Measurements from ENCODE around the gene SLC39A12.

SLC39A12 gene

DNA sequence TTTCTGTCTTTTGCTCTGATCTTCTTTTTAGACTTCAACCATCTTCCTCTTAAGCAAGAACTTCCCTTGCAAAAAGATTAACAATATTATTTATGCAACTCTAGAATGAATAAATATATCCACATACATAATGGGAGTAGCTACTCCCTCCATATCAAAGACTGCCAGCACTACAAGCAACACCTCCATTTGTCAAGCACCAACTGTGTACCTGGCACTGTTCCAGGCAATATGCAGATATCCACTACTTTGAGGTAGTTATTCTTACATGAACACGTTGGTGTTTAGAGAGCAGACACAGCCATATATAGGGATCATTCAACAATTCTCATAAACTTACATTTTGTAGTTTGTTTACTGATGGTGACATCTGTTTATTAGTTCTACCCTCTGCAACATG, 104.9 kb downstream of the SLC39A12 start:
- Histone ChIP-seq H3K9me3 (replicated peaks in 1 of 2; ENCODE audit: control insufficient read depth in 2 of 2, insufficient read depth in 1 of 2, low read depth in 1 of 2, low read length in 2 of 2) (no peaks in the 10 kb centered on the region), H2AK5ac (ENCODE audit: low read depth, low read length) (no peak overlapping the region), H3K4me2 (ENCODE audit: insufficient read depth, low read length, poor library complexity, severe bottlenecking) (no peak overlapping the region), H3K79me1 (ENCODE audit: low read depth, low read length) (no peaks in the 10 kb centered on the region), H3K4me3 (ENCODE audit: low read length in 2 of 2) (no peak overlapping the region), H2BK12ac (ENCODE audit: low read length) (no peak overlapping the region), H3K27ac (replicated peaks; ENCODE audit: low read length) (no peak overlapping the region), H3K18ac (ENCODE audit: low read length) (no peak overlapping the region), H3K14ac (ENCODE audit: low read length) (no peak overlapping the region), H3K4me1 (ENCODE audit: control insufficient read depth in 2 of 2, insufficient read depth in 1 of 2, low read depth in 1 of 2, low read length in 2 of 2) (no peaks in the 10 kb centered on the region), H3K23ac (ENCODE audit: low read depth, low read length, poor library complexity) (no peak overlapping the region), H3K4ac (ENCODE audit: low read length) (no peak overlapping the region), H3K9ac (ENCODE audit: low read depth, low read length, poor library complexity) (no peak overlapping the region), H3K27me3 (ENCODE audit: control insufficient read depth in 3 of 3, insufficient read depth in 3 of 3, low read depth in 1 of 3, low read length in 3 of 3) (no peaks in the 10 kb centered on the region), H3K36me3 (replicated peaks in 1 of 2; ENCODE audit: control insufficient read depth in 2 of 2, insufficient read depth in 2 of 2, low read length in 2 of 2) (no peaks in the 10 kb centered on the region), H2AFZ (ENCODE audit: low read length) (no peak overlapping the region), H4K8ac (ENCODE audit: low read depth, low read length) (no peak overlapping the region), H2BK5ac (ENCODE audit: low read length) (no peak overlapping the region), H2BK15ac (ENCODE audit: low read length) (no peak overlapping the region), H2BK120ac (ENCODE audit: low read depth, low read length) (no peak overlapping the region), H4K91ac (ENCODE audit: low read depth, low read length, poor library complexity) (no peak overlapping the region)
- WGBS, 2 donors (ENCODE audit: extremely low coverage in 2 of 2, insufficient read length in 2 of 2, insufficient replicate concordance in 1 of 2) = no CpG with 5 or more reads among the region's 1 CpG
- DNase-seq (ENCODE audit: low spot score) = no peak

DNA sequence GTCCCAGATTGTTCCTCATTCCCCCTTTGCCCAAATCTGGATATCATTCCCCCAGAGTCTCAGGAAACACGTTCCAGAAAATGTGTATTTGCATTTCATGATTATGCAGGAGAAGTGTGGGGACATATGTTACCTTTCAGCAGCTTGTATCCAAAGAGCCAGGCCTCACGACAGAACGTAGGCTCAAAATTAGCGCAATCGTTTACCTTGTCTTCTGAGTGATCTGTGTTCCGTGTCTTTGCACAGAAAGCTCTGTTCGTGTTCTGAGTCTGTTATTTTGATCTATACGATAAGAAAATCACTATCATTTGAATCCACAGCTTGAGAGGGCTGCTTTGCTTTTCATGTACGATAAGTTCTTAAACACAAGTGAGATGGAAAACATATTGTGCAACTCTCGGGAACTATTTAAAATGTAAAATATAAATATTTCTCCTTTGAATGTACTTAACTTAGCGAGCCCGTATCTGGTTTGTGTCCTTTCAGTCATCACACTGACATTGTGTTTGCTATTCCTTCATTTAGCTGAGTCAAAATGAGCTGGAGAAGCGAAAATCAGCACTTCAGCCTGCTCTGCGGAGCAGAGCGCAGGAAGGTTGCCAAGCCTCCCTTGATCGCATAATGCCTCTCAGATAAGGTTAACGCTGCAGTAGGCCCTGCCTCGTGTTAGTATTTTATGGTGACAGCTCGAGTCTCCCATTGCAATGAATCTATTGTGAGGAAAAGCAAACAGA, 108.3 kb downstream of the SLC39A12 start:
- Histone ChIP-seq H3K79me1 (ENCODE audit: low read depth, low read length) (no peaks in the 10 kb centered on the region), H3K27me3 (ENCODE audit: control insufficient read depth in 3 of 3, insufficient read depth in 3 of 3, low read depth in 1 of 3, low read length in 3 of 3) (no peaks in the 10 kb centered on the region), H2BK15ac (ENCODE audit: low read length) (no peak overlapping the region), H3K9ac (ENCODE audit: low read depth, low read length, poor library complexity) (no peak overlapping the region), H2AFZ (ENCODE audit: low read length) (no peak overlapping the region), H3K4ac (ENCODE audit: low read length) (no peak overlapping the region), H3K4me3 (ENCODE audit: low read length in 2 of 2) (no peak overlapping the region), H3K9me3 (replicated peaks in 1 of 2; ENCODE audit: control insufficient read depth in 2 of 2, insufficient read depth in 1 of 2, low read depth in 1 of 2, low read length in 2 of 2) (no peaks in the 10 kb centered on the region), H2BK120ac (ENCODE audit: low read depth, low read length) (no peak overlapping the region), H3K18ac (ENCODE audit: low read length) (no peak overlapping the region), H3K23ac (ENCODE audit: low read depth, low read length, poor library complexity) (no peak overlapping the region), H3K27ac (replicated peaks; ENCODE audit: low read length) (no peak overlapping the region), H2AK5ac (ENCODE audit: low read depth, low read length) (no peak overlapping the region), H3K36me3 (replicated peaks in 1 of 2; ENCODE audit: control insufficient read depth in 2 of 2, insufficient read depth in 2 of 2, low read length in 2 of 2) (no peaks in the 10 kb centered on the region), H4K8ac (ENCODE audit: low read depth, low read length) (no peak overlapping the region), H2BK5ac (ENCODE audit: low read length) (no peak overlapping the region), H4K91ac (ENCODE audit: low read depth, low read length, poor library complexity) (no peak overlapping the region), H3K4me1 (ENCODE audit: control insufficient read depth in 2 of 2, insufficient read depth in 1 of 2, low read depth in 1 of 2, low read length in 2 of 2) (no peaks in the 10 kb centered on the region), H3K14ac (ENCODE audit: low read length) (no peak overlapping the region), H2BK12ac (ENCODE audit: low read length) (no peak overlapping the region), H3K4me2 (ENCODE audit: insufficient read depth, low read length, poor library complexity, severe bottlenecking) (no peak overlapping the region)
- WGBS, 2 donors (ENCODE audit: extremely low coverage in 2 of 2, insufficient read length in 2 of 2, insufficient replicate concordance in 1 of 2) = no CpG with 5 or more reads among the region's 19 CpGs
- no peak for DNase-seq (ENCODE audit: low spot score)

DNA sequence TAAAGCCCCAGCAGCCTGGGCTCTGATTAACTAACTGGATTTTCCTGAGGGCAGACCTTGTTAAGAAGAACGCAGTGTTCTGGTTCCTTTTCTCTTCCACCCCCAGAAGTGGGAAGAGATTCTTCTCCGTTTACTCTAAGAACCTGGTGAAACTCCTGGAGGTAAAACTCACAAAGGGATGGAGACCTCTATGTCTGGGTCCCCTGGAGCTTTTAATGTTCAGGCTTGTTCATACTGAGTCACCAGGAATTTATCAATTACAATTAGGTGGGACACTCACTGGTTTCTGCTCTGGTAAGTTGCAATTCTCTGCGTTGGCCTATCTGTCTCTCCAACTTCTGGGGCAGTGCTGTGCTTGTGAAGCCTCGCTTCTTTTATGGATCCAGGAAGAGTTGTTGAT, 115.2 kb downstream of the SLC39A12 start:
- no peak overlapping the region for H2AK5ac ChIP-seq (ENCODE audit: low read depth, low read length)
- H2BK5ac ChIP-seq (ENCODE audit: low read length) = no peak overlapping the region
- H3K27me3 ChIP-seq (ENCODE audit: control insufficient read depth in 3 of 3, insufficient read depth in 3 of 3, low read depth in 1 of 3, low read length in 3 of 3) = no peaks in the 10 kb centered on the region
- no peak overlapping the region for H2BK120ac ChIP-seq (ENCODE audit: low read depth, low read length)
- no peak overlapping the region for H3K4me2 ChIP-seq (ENCODE audit: insufficient read depth, low read length, poor library complexity, severe bottlenecking)
- no peak overlapping the region for H3K18ac ChIP-seq (ENCODE audit: low read length)
- no peak overlapping the region for H3K9ac ChIP-seq (ENCODE audit: low read depth, low read length, poor library complexity)
- no peaks in the 10 kb centered on the region for H3K9me3 ChIP-seq (replicated peaks in 1 of 2; ENCODE audit: control insufficient read depth in 2 of 2, insufficient read depth in 1 of 2, low read depth in 1 of 2, low read length in 2 of 2)
- no peak overlapping the region for H3K27ac ChIP-seq (replicated peaks; ENCODE audit: low read length)
- H3K79me1 ChIP-seq (ENCODE audit: low read depth, low read length) = no peaks in the 10 kb centered on the region
- H4K8ac ChIP-seq (ENCODE audit: low read depth, low read length) = no peak overlapping the region
- WGBS, 2 donors (ENCODE audit: extremely low coverage in 2 of 2, insufficient read length in 2 of 2, insufficient replicate concordance in 1 of 2) = no CpG with 5 or more reads among the region's 4 CpGs
- H3K23ac ChIP-seq (ENCODE audit: low read depth, low read length, poor library complexity) = no peak overlapping the region
- no peak overlapping the region for H2AFZ ChIP-seq (ENCODE audit: low read length)
- no peaks in the 10 kb centered on the region for H3K36me3 ChIP-seq (replicated peaks in 1 of 2; ENCODE audit: control insufficient read depth in 2 of 2, insufficient read depth in 2 of 2, low read length in 2 of 2)
- H3K4me1 ChIP-seq (ENCODE audit: control insufficient read depth in 2 of 2, insufficient read depth in 1 of 2, low read depth in 1 of 2, low read length in 2 of 2) = no peaks in the 10 kb centered on the region
- H4K91ac ChIP-seq (ENCODE audit: low read depth, low read length, poor library complexity) = no peak overlapping the region
- H3K4ac ChIP-seq (ENCODE audit: low read length) = no peak overlapping the region
- no peak overlapping the region for H2BK15ac ChIP-seq (ENCODE audit: low read length)
- no peak overlapping the region for H2BK12ac ChIP-seq (ENCODE audit: low read length)
- no peak overlapping the region for H3K4me3 ChIP-seq (ENCODE audit: low read length in 2 of 2)
- no peak overlapping the region for H3K14ac ChIP-seq (ENCODE audit: low read length)
- no peak for DNase-seq (ENCODE audit: low spot score)

- H3K9me3 ChIP-seq (replicated peaks in 1 of 2; ENCODE audit: control insufficient read depth in 2 of 2, insufficient read depth in 1 of 2, low read depth in 1 of 2, low read length in 2 of 2) = no peaks in the 10 kb centered on the region
- WGBS, 2 donors (ENCODE audit: extremely low coverage in 2 of 2, insufficient read length in 2 of 2, insufficient replicate concordance in 1 of 2) = no CpG with 5 or more reads among the region's 4 CpGs
- no peak overlapping the region for H3K9ac ChIP-seq (ENCODE audit: low read depth, low read length, poor library complexity)
- no peak overlapping the region for H3K18ac ChIP-seq (ENCODE audit: low read length)
- H3K27me3 ChIP-seq (ENCODE audit: control insufficient read depth in 3 of 3, insufficient read depth in 3 of 3, low read depth in 1 of 3, low read length in 3 of 3) = no peaks in the 10 kb centered on the region
- H2AFZ ChIP-seq (ENCODE audit: low read length) = no peak overlapping the region
- H3K79me1 ChIP-seq (ENCODE audit: low read depth, low read length) = no peaks in the 10 kb centered on the region
- H3K23ac ChIP-seq (ENCODE audit: low read depth, low read length, poor library complexity) = no peak overlapping the region
- H4K8ac ChIP-seq (ENCODE audit: low read depth, low read length) = no peak overlapping the region
- no peak overlapping the region for H2AK5ac ChIP-seq (ENCODE audit: low read depth, low read length)
- H2BK15ac ChIP-seq (ENCODE audit: low read length) = no peak overlapping the region
- no peaks in the 10 kb centered on the region for H3K4me1 ChIP-seq (ENCODE audit: control insufficient read depth in 2 of 2, insufficient read depth in 1 of 2, low read depth in 1 of 2, low read length in 2 of 2)
- no peak overlapping the region for H3K4me3 ChIP-seq (ENCODE audit: low read length in 2 of 2)
- no peak overlapping the region for H3K4ac ChIP-seq (ENCODE audit: low read length)
- no peak overlapping the region for H2BK5ac ChIP-seq (ENCODE audit: low read length)
- H3K27ac ChIP-seq (replicated peaks; ENCODE audit: low read length) = no peak overlapping the region
- H3K4me2 ChIP-seq (ENCODE audit: insufficient read depth, low read length, poor library complexity, severe bottlenecking) = no peak overlapping the region
- H2BK120ac ChIP-seq (ENCODE audit: low read depth, low read length) = no peak overlapping the region
- no peak for DNase-seq (ENCODE audit: low spot score)
- H2BK12ac ChIP-seq (ENCODE audit: low read length) = no peak overlapping the region
- H3K36me3 ChIP-seq (replicated peaks in 1 of 2; ENCODE audit: control insufficient read depth in 2 of 2, insufficient read depth in 2 of 2, low read length in 2 of 2) = no peaks in the 10 kb centered on the region
- no peak overlapping the region for H3K14ac ChIP-seq (ENCODE audit: low read length)
- no peak overlapping the region for H4K91ac ChIP-seq (ENCODE audit: low read depth, low read length, poor library complexity)
Measured at GRCh38 chr10:18068401-18068800, 116.7 kb downstream of the SLC39A12 start.

All from neuronal stem cell (in vitro differentiated cells).